WTC11 (cell line): ENCODE results near the gene CEP170B.

ENCODE experiments used
- CTCF ChIP-seq: fragments of 200-600 bp; IDR thresholded peaks from 2 replicates; pipeline ENCODE4 v1.8.0; 2022; ENCODE audit warnings: antibody characterized with exemption
- ELF4 ChIP-seq: sonication (generic); formaldehyde crosslinking; IDR thresholded peaks from 2 replicates; pipeline ENCODE4 v1.8.1; 2022; ENCODE audit warnings: low read depth, mild to moderate bottlenecking, moderate library complexity, missing genetic modification reagents
- FOXK1 ChIP-seq: sonication (generic); formaldehyde crosslinking; IDR thresholded peaks from 2 replicates; pipeline ENCODE4 v1.8.0; 2022; ENCODE audit warnings: mild to moderate bottlenecking, moderate library complexity, missing genetic modification reagents
- NFYB ChIP-seq: sonication (generic); formaldehyde crosslinking; conservative IDR thresholded peaks from 2 replicates; pipeline ENCODE4 v1.8.0; 2022; ENCODE audit warnings: low read depth, missing genetic modification reagents
- ZNF263 ChIP-seq: sonication (generic); formaldehyde crosslinking; IDR thresholded peaks from 2 replicates; pipeline ENCODE4 v1.8.1; 2022; ENCODE audit warnings: low read depth, mild to moderate bottlenecking, moderate library complexity, missing genetic modification reagents
- ZSCAN18 ChIP-seq: fragments of 250-450 bp; sonication (Bioruptor Pico); IDR thresholded peaks from 2 replicates; pipeline ENCODE4 v2.1.2; 2022; ENCODE audit warnings: mild to moderate bottlenecking, moderate library complexity

GRCh38 chr14:104871656-104872468 is 6.8 kb downstream of the CEP170B start:
- TF ChIP-seq FOXK1 (CRISPR knock-in tag): no peak
- TF ChIP-seq NFYB (CRISPR knock-in tag): no peak
- no peak for TF ChIP-seq ELF4
- TF ChIP-seq CTCF: no peak
- TF ChIP-seq ZSCAN18: no peak
- TF ChIP-seq ZNF263 (CRISPR knock-in tag): no peak
